ENCODE measurements around the gene ZNF79. TPM values are rescaled to one million over a fixed set of nuclear protein-coding genes. Genes with fewer than 3 reads are reported as not detected.

Gene ZNF79
- total and polyA plus RNA-seq, 9 of the 15 experiments (the other 6 are each of a cell fraction or from before 2014, with no cell fraction given): 0.62 to 7.0 (median 4.1) TPM

DNA sequence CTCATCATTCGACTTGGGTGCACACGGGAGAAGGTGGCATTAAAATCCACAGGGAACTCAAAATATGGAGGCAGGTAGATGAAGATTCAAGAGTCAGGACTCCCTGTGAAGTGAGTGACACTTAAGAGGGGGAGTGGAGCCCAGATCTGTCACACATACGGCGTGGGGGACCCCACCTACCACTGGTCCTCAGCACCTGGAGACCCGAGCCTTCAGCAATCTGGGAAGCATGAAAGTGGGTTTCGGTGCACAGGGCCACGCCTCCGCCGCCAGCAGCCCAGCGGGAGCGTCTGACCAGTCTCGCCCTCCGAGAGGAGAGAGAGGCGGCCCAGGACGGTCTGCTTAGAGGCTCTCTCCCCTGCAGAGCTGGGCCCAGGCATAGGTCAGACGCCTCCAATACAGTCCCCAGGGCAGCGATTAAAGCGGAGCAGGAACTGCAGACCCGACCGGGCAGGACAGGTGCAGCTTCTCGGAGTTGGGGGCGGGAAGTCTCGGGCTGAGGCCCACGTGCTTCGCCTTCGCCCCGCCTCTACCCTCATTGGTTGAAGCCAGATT lies 27.9 kb upstream of the ZNF79 start (continued):
- TF ChIP-seq MYBL2 (IDR thresholded peaks at IDR 0.05; ENCODE audit: low read depth) (no peak), MYBL2 (CRISPR knock-in tag; IDR thresholded peaks at IDR 0.05; ENCODE audit: borderline replicate concordance) (no peak), SAP30 (IDR thresholded peaks at IDR 0.05; ENCODE audit: borderline replicate concordance, insufficient read depth, low read depth, low read length, poor library complexity, severe bottlenecking) (peak; percentile 92), PHF8 (IDR thresholded peaks at IDR 0.05; ENCODE audit: borderline replicate concordance, low read length) (no peak), FOXM1 (IDR thresholded peaks at IDR 0.05; ENCODE audit: low read depth) (no peak), FOXM1 (CRISPR knock-in tag; IDR thresholded peaks at IDR 0.05; ENCODE audit: low read depth) (no peak), CLOCK (CRISPR knock-in tag; IDR thresholded peaks at IDR 0.05; ENCODE audit: borderline replicate concordance) (no peak), ZNF146 (CRISPR knock-in tag; IDR thresholded peaks at IDR 0.05; ENCODE audit: unreplicated experiment) (no peak), NR4A1 (CRISPR knock-in tag; IDR thresholded peaks at IDR 0.05) (no peak), NR4A1 (tag; IDR thresholded peaks at IDR 0.05) (no peak), ESRRA (IDR thresholded peaks at IDR 0.05; ENCODE audit: borderline replicate concordance, low read depth) (no peak), HEY1 (CRISPR knock-in tag; IDR thresholded peaks at IDR 0.05; ENCODE audit: borderline replicate concordance) (no peak), EZH2 (IDR thresholded peaks at IDR 0.05; ENCODE audit: borderline replicate concordance, low read depth, low read length) (no peak), ZNF282 (CRISPR knock-in tag; IDR thresholded peaks at IDR 0.05) (no peak), KDM5B (IDR thresholded peaks at IDR 0.05; ENCODE audit: insufficient replicate concordance, low read depth, low read length) (no peak), PTRF (tag; IDR thresholded peaks at IDR 0.05) (no peak), HDAC2 (IDR thresholded peaks at IDR 0.05) (peak; percentile 74; the same call in 1 of the 2 replicates), HMBOX1 (IDR thresholded peaks at IDR 0.05) (no peak), TAF9B (IDR thresholded peaks at IDR 0.05; ENCODE audit: partially characterized antibody) (no peak), FOS (IDR thresholded peaks at IDR 0.05; ENCODE audit: extremely low read depth, insufficient read length) (no peak)
- TF ChIP-seq, protein P1, sequence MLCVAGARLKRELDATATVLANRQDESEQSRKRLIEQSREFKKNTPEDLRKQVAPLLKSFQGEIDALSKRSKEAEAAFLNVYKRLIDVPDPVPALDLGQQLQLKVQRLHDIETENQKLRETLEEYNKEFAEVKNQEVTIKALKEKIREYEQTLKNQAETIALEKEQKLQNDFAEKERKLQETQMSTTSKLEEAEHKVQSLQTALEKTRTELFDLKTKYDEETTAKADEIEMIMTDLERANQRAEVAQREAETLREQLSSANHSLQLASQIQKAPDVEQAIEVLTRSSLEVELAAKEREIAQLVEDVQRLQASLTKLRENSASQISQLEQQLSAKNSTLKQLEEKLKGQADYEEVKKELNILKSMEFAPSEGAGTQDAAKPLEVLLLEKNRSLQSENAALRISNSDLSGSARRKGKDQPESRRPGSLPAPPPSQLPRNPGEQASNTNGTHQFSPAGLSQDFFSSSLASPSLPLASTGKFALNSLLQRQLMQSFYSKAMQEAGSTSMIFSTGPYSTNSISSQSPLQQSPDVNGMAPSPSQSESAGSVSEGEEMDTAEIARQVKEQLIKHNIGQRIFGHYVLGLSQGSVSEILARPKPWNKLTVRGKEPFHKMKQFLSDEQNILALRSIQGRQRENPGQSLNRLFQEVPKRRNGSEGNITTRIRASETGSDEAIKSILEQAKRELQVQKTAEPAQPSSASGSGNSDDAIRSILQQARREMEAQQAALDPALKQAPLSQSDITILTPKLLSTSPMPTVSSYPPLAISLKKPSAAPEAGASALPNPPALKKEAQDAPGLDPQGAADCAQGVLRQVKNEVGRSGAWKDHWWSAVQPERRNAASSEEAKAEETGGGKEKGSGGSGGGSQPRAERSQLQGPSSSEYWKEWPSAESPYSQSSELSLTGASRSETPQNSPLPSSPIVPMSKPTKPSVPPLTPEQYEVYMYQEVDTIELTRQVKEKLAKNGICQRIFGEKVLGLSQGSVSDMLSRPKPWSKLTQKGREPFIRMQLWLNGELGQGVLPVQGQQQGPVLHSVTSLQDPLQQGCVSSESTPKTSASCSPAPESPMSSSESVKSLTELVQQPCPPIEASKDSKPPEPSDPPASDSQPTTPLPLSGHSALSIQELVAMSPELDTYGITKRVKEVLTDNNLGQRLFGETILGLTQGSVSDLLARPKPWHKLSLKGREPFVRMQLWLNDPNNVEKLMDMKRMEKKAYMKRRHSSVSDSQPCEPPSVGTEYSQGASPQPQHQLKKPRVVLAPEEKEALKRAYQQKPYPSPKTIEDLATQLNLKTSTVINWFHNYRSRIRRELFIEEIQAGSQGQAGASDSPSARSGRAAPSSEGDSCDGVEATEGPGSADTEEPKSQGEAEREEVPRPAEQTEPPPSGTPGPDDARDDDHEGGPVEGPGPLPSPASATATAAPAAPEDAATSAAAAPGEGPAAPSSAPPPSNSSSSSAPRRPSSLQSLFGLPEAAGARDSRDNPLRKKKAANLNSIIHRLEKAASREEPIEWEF (CRISPR knock-in tag; IDR thresholded peaks at IDR 0.05): no peak
